Cardiac muscle cell (in vitro differentiated cells and primary cell): ENCODE measurements around the gene TLR3. TPM values are rescaled to one million over a fixed set of nuclear protein-coding genes. Genes with fewer than 3 reads are reported as not detected.

Experiments
- DNase-seq, 2 donors: peaks; one replicate each; pipeline versions ENCODE4 v3.0.0 to v3.0.0-alpha.2; 2010 to 2017; ENCODE audit warnings: low read depth in 1 of 2, low spot score in 1 of 2
- H3K27ac ChIP-seq: fragments of 200-600 bp; sonication (generic); 2 replicates; pipeline ENCODE4 v1.5.1; 2016
- H3K27me3 ChIP-seq: fragments of 200-600 bp; sonication (generic); 2 replicates; pipeline ENCODE4 v1.6.0; 2016; ENCODE audit warnings: control low read depth
- H3K36me3 ChIP-seq: fragments of 200-600 bp; sonication (generic); 2 replicates; pipeline ENCODE4 v1.5.1; 2016; ENCODE audit warnings: control low read depth
- H3K4me1 ChIP-seq: fragments of 200-600 bp; sonication (generic); 2 replicates; pipeline ENCODE4 v1.8.1; 2017; ENCODE audit warnings: low read depth, mild to moderate bottlenecking, mixed run types
- H3K4me3 ChIP-seq: fragments of 200-600 bp; sonication (generic); 2 replicates; pipeline ENCODE4 v1.5.1; 2016; ENCODE audit warnings: mild to moderate bottlenecking
- H3K9me3 ChIP-seq: fragments of 200-600 bp; sonication (generic); 2 replicates; pipeline ENCODE4 v1.5.1; 2017; ENCODE audit warnings: low read depth, mild to moderate bottlenecking, control low read depth
- polyA plus RNA-seq: library from polyadenylated mRNA; unstranded; fragments of >200 nt; fragmentation: Nextera tagmentation; extraction: Ambion mirVana; gene quantifications from 2 replicates; pipeline ENCODE4 v1.2.1, GENCODE V29; 2016
- total RNA-seq: library from RNA; depleted of rRNA; stranded (reverse); fragments of >200 nt; gene quantifications from 2 replicates; pipeline ENCODE4 v1.2.3, GENCODE V29; 2016
- TF ChIP-seq, protein P1 (sequence below): IDR thresholded peaks from 2 replicates; pipeline ENCODE4 v1.5.1; 2012; ENCODE audit warnings: low read depth, mild to moderate bottlenecking, low read length

TLR3 gene
- total and polyA plus RNA-seq, 2 experiments from 2014 or later = not detected

- TF ChIP-seq, protein P1, sequence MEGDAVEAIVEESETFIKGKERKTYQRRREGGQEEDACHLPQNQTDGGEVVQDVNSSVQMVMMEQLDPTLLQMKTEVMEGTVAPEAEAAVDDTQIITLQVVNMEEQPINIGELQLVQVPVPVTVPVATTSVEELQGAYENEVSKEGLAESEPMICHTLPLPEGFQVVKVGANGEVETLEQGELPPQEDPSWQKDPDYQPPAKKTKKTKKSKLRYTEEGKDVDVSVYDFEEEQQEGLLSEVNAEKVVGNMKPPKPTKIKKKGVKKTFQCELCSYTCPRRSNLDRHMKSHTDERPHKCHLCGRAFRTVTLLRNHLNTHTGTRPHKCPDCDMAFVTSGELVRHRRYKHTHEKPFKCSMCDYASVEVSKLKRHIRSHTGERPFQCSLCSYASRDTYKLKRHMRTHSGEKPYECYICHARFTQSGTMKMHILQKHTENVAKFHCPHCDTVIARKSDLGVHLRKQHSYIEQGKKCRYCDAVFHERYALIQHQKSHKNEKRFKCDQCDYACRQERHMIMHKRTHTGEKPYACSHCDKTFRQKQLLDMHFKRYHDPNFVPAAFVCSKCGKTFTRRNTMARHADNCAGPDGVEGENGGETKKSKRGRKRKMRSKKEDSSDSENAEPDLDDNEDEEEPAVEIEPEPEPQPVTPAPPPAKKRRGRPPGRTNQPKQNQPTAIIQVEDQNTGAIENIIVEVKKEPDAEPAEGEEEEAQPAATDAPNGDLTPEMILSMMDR = no peak
- Histone ChIP-seq H3K27me3 (peaks cover 40% of the 10 kb centered on the region), H3K4me1 (no peaks in the 10 kb centered on the region), H3K4me3 (no peak overlapping the region), H3K36me3 (no peaks in the 10 kb centered on the region), H3K27ac (no peak overlapping the region), H3K9me3 (no peaks in the 10 kb centered on the region)
- DNase-seq = no peak
These were observed 34.0 kb downstream of the TLR3 start for GRCh38 chr4:186102931-186103330.

GRCh38 chr4:186104114-186104889 is 35.3 kb downstream of the TLR3 start, which contains the start of gene FAM149A:
TSS of gene FAM149A (plus strand) at chr4:186104704.
- Histone ChIP-seq H3K36me3 (no peaks in the 10 kb centered on the region), H3K4me1 (no peaks in the 10 kb centered on the region), H3K4me3 (peak within 1 kb of the TSS; percentile 33), H3K9me3 (no peaks in the 10 kb centered on the region), H3K27ac (no peak within 1 kb of the TSS), H3K27me3 (peaks cover 40% of the 10 kb centered on the region)
- peak; percentile 14 to 37 for DNase-seq
- TF ChIP-seq, protein P1 = no peak

- no peaks in the 10 kb centered on the region for H3K9me3 ChIP-seq
- DNase-seq = peak; percentile 8 to 38
- H3K27ac ChIP-seq = no peak overlapping the region
- TF ChIP-seq, protein P1 = peak; percentile 3
- peaks cover 40% of the 10 kb centered on the region for H3K27me3 ChIP-seq
- peak overlapping the region; percentile 33 for H3K4me3 ChIP-seq
- no peaks in the 10 kb centered on the region for H3K4me1 ChIP-seq
- H3K36me3 ChIP-seq = no peaks in the 10 kb centered on the region
These were observed 36.1 kb downstream of the TLR3 start for GRCh38 chr4:186104890-186105646.

- TF ChIP-seq, protein P1 = no peak
- Histone ChIP-seq H3K4me1 (no peaks in the 10 kb centered on the region), H3K4me3 (peak overlapping the region; percentile 33), H3K27ac (no peak overlapping the region), H3K27me3 (peaks cover 40% of the 10 kb centered on the region), H3K36me3 (no peaks in the 10 kb centered on the region), H3K9me3 (no peaks in the 10 kb centered on the region)
- DNase-seq = peak in 1 of 2 donors; percentile 14
These were observed 36.8 kb downstream of the TLR3 start for GRCh38 chr4:186105647-186106321.

DNA sequence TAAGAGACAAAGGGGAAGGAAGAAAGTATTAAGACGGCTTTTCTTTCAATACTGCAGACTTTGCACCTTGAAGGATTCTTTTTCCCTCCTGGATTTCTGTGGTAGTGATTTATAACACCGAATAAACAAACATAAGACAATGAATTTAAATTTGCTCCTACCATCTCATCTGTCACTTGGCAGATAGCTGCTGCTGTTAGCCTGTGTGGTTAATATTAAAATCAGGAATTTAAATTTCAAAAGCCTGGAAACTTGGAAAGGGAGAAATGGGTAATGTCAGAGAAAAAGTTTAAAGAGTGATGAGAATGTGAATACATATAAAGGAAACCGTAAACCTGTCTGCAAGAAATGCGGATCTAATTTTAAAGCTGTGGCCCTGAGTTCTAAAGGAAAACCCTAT is 39.0 kb downstream of the TLR3 start:
- DNase-seq = no peak
- TF ChIP-seq, protein P1 = no peak
- no peak overlapping the region for H3K27ac ChIP-seq
- H3K27me3 ChIP-seq = peaks cover 40% of the 10 kb centered on the region
- no peaks in the 10 kb centered on the region for H3K9me3 ChIP-seq
- H3K4me3 ChIP-seq = no peak overlapping the region
- no peaks in the 10 kb centered on the region for H3K36me3 ChIP-seq
- no peaks in the 10 kb centered on the region for H3K4me1 ChIP-seq
